Brain microvascular endothelial cell (primary cell): ENCODE data around the gene CHCHD6.

Source experiments
- DNase-seq: peaks from one replicate; pipeline ENCODE4 v3.0.0-alpha.2; 2020
- H3K27ac ChIP-seq: fragments of 250-450 bp; sonication (Bioruptor Pico); 2 replicates; pipeline ENCODE4 v1.5.1; 2020; ENCODE audit warnings: mild to moderate bottlenecking, moderate library complexity
- H3K27me3 ChIP-seq: fragments of 250-450 bp; sonication (Bioruptor Pico); replicated peaks from 2 replicates; pipeline ENCODE4 v1.5.1; 2020; ENCODE audit warnings: mild to moderate bottlenecking
- H3K36me3 ChIP-seq: fragments of 250-450 bp; sonication (Bioruptor Pico); replicated peaks from 2 replicates; pipeline ENCODE4 v1.5.1; 2020; ENCODE audit warnings: mild to moderate bottlenecking
- H3K4me3 ChIP-seq: 2 replicates; pipeline ENCODE4 v1.5.1; 2011; ENCODE audit warnings: low read depth, mild to moderate bottlenecking, control low read depth, low read length, moderate library complexity
- in situ Hi-C: cut with HindIII; loops from 2 replicates; pipeline ENCODE4 v1.10.0; 2017; ENCODE audit warnings: low sequenced_read_pairs, low pct_ligation_motif_present
- TF ChIP-seq, protein P1 (sequence below): IDR thresholded peaks from 2 replicates; pipeline ENCODE4 v1.5.1; 2011; ENCODE audit warnings: low read depth, mild to moderate bottlenecking, moderate library complexity, low read length, control low read depth, inconsistent platforms; ENCODE audit errors: missing control alignments

CHCHD6 gene

GRCh38 chr3:126956866-126957650 lies 253.0 kb downstream of the CHCHD6 start:
- DNase-seq, result no peak
- Histone ChIP-seq H3K27me3 (no peaks in the 10 kb centered on the region), H3K4me3 (no peak overlapping the region), H3K36me3 (no peaks in the 10 kb centered on the region), H3K27ac (no peak overlapping the region)
- in situ Hi-C loops, result no loop called here
- TF ChIP-seq, protein P1, sequence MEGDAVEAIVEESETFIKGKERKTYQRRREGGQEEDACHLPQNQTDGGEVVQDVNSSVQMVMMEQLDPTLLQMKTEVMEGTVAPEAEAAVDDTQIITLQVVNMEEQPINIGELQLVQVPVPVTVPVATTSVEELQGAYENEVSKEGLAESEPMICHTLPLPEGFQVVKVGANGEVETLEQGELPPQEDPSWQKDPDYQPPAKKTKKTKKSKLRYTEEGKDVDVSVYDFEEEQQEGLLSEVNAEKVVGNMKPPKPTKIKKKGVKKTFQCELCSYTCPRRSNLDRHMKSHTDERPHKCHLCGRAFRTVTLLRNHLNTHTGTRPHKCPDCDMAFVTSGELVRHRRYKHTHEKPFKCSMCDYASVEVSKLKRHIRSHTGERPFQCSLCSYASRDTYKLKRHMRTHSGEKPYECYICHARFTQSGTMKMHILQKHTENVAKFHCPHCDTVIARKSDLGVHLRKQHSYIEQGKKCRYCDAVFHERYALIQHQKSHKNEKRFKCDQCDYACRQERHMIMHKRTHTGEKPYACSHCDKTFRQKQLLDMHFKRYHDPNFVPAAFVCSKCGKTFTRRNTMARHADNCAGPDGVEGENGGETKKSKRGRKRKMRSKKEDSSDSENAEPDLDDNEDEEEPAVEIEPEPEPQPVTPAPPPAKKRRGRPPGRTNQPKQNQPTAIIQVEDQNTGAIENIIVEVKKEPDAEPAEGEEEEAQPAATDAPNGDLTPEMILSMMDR, result no peak

GRCh38 chr3:126957776-126958637 lies 254.0 kb downstream of the CHCHD6 start:
- in situ Hi-C loops, result no loop called here
- Histone ChIP-seq H3K27ac (no peak overlapping the region), H3K4me3 (no peak overlapping the region), H3K27me3 (no peaks in the 10 kb centered on the region), H3K36me3 (no peaks in the 10 kb centered on the region)
- TF ChIP-seq, protein P1, result no peak
- DNase-seq, result no peak

- no peaks in the 10 kb centered on the region for H3K27me3 ChIP-seq
- TF ChIP-seq, protein P1, result no peak
- no peak for DNase-seq
- H3K36me3 ChIP-seq, result no peaks in the 10 kb centered on the region
- in situ Hi-C loops, result no loop called here
- H3K4me3 ChIP-seq, result no peak overlapping the region
- no peak overlapping the region for H3K27ac ChIP-seq
Observed at GRCh38 chr3:126958638-126959085, 254.6 kb downstream of the CHCHD6 start.

GRCh38 chr3:126959136-126959920 lies 255.3 kb downstream of the CHCHD6 start:
- in situ Hi-C loops, result no loop called here
- TF ChIP-seq, protein P1, result no peak

DNA sequence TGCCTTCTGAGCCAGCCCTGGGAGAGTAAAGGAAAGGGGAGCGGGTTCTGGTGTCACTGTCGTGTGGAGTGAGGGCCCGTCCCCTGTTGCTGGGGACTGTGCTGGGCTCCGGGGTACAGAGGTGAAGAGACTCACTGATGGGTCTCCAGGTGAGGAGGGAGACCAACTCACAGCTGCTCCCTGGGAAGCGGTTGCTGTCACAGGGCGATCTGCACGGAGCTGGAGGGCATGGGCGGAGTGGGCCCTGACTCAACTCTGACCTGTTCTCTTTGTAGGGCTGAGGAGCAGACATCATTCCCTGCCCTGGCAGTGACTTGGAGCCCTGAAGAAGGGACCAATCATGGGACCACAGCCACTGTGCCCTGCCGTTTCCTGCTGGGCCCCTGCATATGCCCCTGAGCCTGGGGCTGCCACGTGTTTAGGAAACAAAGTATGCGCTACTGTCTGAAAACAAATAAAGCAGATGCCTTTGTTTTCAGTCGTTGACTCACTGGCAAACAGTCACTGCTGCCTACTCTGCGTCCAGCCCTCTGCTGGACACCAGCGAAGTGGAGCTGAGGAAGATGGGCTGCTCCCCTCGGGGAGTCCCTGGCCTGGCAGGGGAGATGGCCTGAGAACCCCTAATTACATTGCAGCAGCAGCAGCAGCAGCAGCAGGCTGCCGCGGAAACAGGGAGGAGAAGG lies 256.0 kb downstream of the CHCHD6 start:
- Histone ChIP-seq H3K36me3 (no peaks in the 10 kb centered on the region), H3K4me3 (no peak overlapping the region), H3K27ac (no peak overlapping the region), H3K27me3 (no peaks in the 10 kb centered on the region)
- DNase-seq, result peak; percentile 60
- TF ChIP-seq, protein P1, result peak; percentile 82
- in situ Hi-C loops, result no loop called here

More at GRCh38 chr3:126959136-126959920, 255.3 kb downstream of the CHCHD6 start:
- Histone ChIP-seq H3K27me3 (no peaks in the 10 kb centered on the region), H3K4me3 (no peak overlapping the region), H3K36me3 (no peaks in the 10 kb centered on the region), H3K27ac (no peak overlapping the region)
- DNase-seq, result no peak
